Measurements from ENCODE around the gene HBA2.
"Not testable (repeated sequence)": the region's sequence is repeated elsewhere in the genome, so short reads cannot be mapped to it uniquely, and the experiment has no call there.

Gene HBA2

DNA sequence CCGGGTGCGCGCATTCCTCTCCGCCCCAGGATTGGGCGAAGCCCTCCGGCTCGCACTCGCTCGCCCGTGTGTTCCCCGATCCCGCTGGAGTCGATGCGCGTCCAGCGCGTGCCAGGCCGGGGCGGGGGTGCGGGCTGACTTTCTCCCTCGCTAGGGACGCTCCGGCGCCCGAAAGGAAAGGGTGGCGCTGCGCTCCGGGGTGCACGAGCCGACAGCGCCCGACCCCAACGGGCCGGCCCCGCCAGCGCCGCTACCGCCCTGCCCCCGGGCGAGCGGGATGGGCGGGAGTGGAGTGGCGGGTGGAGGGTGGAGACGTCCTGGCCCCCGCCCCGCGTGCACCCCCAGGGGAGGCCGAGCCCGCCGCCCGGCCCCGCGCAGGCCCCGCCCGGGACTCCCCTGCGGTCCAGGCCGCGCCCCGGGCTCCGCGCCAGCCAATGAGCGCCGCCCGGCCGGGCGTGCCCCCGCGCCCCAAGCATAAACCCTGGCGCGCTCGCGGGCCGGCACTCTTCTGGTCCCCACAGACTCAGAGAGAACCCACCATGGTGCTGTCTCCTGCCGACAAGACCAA lies at the start of gene HBA2:
HBA2 (plus strand) TSS at position 503 of the 568 bp plus-strand sequence; CDS start at position 540, 37 bp downstream.
- H3K36me3 ChIP-seq (ENCODE audit: insufficient read depth, low read length); H3K4me3 ChIP-seq (ENCODE audit: low read depth, low read length, poor library complexity, severe bottlenecking); H3K27ac ChIP-seq (ENCODE audit: low read depth, low read length, poor library complexity, severe bottlenecking); H3K4me1 ChIP-seq (ENCODE audit: insufficient read depth, low read length, severe bottlenecking); H3K9me3 ChIP-seq (ENCODE audit: low read length); H4K20me1 ChIP-seq (ENCODE audit: insufficient read depth, low read length); H3K4me2 ChIP-seq (ENCODE audit: low read length); H2AFZ ChIP-seq (ENCODE audit: low read length); H3K9ac ChIP-seq (ENCODE audit: low read length); H3K9me2 ChIP-seq (ENCODE audit: low read depth, low read length); H3F3A ChIP-seq (ENCODE audit: insufficient read depth, low read length); H3K79me2 ChIP-seq (ENCODE audit: insufficient read depth, low read length); H3K27me3 ChIP-seq (ENCODE audit: insufficient read depth, low read length): not testable (repeated sequence)

DNA sequence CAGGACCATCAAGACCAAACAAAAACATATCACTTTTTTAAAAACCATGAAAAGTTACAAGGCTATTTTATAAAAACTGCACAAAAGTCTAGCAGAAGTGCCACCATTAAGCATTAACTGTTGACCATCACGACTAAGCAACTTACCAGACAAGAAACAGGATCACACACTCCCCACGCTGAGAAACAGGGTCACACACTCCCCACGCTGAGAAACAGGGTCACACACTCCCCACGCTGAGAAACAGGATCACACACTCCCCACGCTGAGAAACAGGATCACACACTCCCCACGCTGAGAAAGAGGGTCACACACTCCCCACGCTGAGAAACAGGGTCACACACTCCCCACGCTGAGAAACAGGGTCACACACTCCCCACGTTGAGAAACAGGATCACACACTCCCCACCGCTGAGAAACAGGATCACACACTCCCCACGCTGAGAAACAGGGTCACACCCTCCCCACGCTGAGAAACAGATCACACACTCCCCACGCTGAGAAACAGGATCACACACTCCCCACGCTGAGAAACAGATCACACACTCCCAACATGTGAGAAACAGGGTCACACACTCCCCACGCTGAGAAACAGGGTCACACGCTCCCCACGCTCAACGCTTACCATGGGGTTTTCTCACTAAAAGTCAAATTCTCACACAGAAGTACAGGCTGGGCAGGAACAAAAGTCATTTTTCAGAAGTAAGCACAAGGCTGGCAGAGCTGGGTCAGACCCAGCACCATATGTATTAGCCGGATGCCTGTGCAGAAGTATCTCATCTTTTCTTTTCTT lies 48.9 kb upstream of the HBA2 start:
- H4K20me1 ChIP-seq (ENCODE audit: insufficient read depth, low read length); H3K9me3 ChIP-seq (ENCODE audit: low read length); H3K4me1 ChIP-seq (ENCODE audit: insufficient read depth, low read length, severe bottlenecking); H3K9me2 ChIP-seq (ENCODE audit: low read depth, low read length); H3K27ac ChIP-seq (ENCODE audit: low read depth, low read length, poor library complexity, severe bottlenecking); H3K36me3 ChIP-seq (ENCODE audit: insufficient read depth, low read length); H3K4me3 ChIP-seq (ENCODE audit: low read depth, low read length, poor library complexity, severe bottlenecking); H3K4me2 ChIP-seq (ENCODE audit: low read length); H3F3A ChIP-seq (ENCODE audit: insufficient read depth, low read length); H3K27me3 ChIP-seq (ENCODE audit: insufficient read depth, low read length); H2AFZ ChIP-seq (ENCODE audit: low read length); H3K79me2 ChIP-seq (ENCODE audit: insufficient read depth, low read length); H3K9ac ChIP-seq (ENCODE audit: low read length): not testable (repeated sequence)

DNA sequence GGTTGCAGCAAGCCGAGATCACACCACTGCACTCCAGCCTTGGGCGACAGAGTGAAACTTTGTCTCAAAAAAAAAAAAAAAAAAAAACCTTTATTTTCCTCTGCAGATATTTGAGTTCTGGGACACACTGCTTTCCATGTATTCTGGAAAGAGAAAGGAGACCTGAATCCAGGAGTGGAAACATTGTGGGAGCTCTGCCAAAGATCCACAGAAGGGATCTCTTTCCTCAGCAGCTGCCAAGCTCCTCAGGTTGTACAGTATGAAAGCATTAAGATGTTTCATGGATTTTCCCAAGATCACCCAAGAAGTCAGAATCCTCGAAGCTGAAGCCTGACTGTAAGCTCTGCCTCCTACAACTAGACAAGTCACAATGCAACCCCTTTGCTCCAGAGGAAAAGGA lies 47.7 kb upstream of the HBA2 start:
- Histone ChIP-seq H3K9me3 (ENCODE audit: low read length) (no peaks in the 10 kb centered on the region), H3K79me2 (ENCODE audit: insufficient read depth, low read length) (no peaks in the 10 kb centered on the region), H4K20me1 (ENCODE audit: insufficient read depth, low read length) (no peaks in the 10 kb centered on the region), H3K27me3 (ENCODE audit: insufficient read depth, low read length) (no peaks in the 10 kb centered on the region), H3F3A (ENCODE audit: insufficient read depth, low read length) (no peaks in the 10 kb centered on the region), H3K4me1 (ENCODE audit: insufficient read depth, low read length, severe bottlenecking) (peaks cover 5% of the 10 kb centered on the region), H2AFZ (ENCODE audit: low read length) (no peak overlapping the region), H3K4me2 (ENCODE audit: low read length) (no peak overlapping the region), H3K27ac (ENCODE audit: low read depth, low read length, poor library complexity, severe bottlenecking) (no peak overlapping the region), H3K9me2 (ENCODE audit: low read depth, low read length) (no peaks in the 10 kb centered on the region), H3K4me3 (ENCODE audit: low read depth, low read length, poor library complexity, severe bottlenecking) (no peak overlapping the region), H3K36me3 (ENCODE audit: insufficient read depth, low read length) (no peaks in the 10 kb centered on the region), H3K9ac (ENCODE audit: low read length) (no peak overlapping the region)
- TF ChIP-seq, protein P1, sequence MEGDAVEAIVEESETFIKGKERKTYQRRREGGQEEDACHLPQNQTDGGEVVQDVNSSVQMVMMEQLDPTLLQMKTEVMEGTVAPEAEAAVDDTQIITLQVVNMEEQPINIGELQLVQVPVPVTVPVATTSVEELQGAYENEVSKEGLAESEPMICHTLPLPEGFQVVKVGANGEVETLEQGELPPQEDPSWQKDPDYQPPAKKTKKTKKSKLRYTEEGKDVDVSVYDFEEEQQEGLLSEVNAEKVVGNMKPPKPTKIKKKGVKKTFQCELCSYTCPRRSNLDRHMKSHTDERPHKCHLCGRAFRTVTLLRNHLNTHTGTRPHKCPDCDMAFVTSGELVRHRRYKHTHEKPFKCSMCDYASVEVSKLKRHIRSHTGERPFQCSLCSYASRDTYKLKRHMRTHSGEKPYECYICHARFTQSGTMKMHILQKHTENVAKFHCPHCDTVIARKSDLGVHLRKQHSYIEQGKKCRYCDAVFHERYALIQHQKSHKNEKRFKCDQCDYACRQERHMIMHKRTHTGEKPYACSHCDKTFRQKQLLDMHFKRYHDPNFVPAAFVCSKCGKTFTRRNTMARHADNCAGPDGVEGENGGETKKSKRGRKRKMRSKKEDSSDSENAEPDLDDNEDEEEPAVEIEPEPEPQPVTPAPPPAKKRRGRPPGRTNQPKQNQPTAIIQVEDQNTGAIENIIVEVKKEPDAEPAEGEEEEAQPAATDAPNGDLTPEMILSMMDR (IDR thresholded peaks at IDR 0.05; ENCODE audit: low read length), result no peak
- TF ChIP-seq EZH2 (IDR thresholded peaks at IDR 0.05; ENCODE audit: borderline replicate concordance, low read length), result no peak

DNA sequence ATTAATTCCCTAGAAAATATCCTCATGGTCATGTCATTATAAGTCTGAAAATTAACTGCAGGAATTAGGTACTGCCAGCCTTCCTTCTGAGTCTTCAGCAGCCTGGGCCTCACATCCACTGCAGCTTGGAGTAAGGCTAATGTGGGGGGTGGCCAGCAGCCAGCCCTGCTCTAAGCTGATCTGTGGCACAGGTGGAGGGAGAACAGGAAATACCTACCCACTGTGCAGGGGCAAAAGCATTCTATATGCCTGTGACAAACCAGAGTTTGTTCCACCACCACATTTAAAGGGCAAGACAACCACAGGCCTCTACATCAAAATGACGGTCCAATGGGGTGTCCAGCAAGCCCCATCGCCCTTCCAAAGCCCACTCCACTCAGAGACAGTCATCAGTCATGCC lies 43.6 kb upstream of the HBA2 start:
- Histone ChIP-seq H3K4me3 (ENCODE audit: low read depth, low read length, poor library complexity, severe bottlenecking) (no peak overlapping the region), H3K4me2 (ENCODE audit: low read length) (no peak overlapping the region), H3K9me2 (ENCODE audit: low read depth, low read length) (no peaks in the 10 kb centered on the region), H3K36me3 (ENCODE audit: insufficient read depth, low read length) (no peaks in the 10 kb centered on the region), H3K4me1 (ENCODE audit: insufficient read depth, low read length, severe bottlenecking) (peaks cover 5% of the 10 kb centered on the region), H3K9ac (ENCODE audit: low read length) (no peak overlapping the region), H3K27ac (ENCODE audit: low read depth, low read length, poor library complexity, severe bottlenecking) (no peak overlapping the region), H3K27me3 (ENCODE audit: insufficient read depth, low read length) (no peaks in the 10 kb centered on the region), H2AFZ (ENCODE audit: low read length) (no peak overlapping the region), H3K9me3 (ENCODE audit: low read length) (no peaks in the 10 kb centered on the region), H3F3A (ENCODE audit: insufficient read depth, low read length) (no peaks in the 10 kb centered on the region), H4K20me1 (ENCODE audit: insufficient read depth, low read length) (no peaks in the 10 kb centered on the region), H3K79me2 (ENCODE audit: insufficient read depth, low read length) (no peaks in the 10 kb centered on the region)
- TF ChIP-seq, protein P1 (IDR thresholded peaks at IDR 0.05; ENCODE audit: low read length), result no peak
- no peak for TF ChIP-seq EZH2 (IDR thresholded peaks at IDR 0.05; ENCODE audit: borderline replicate concordance, low read length)

Measured in OCI-LY1 (cell line).